HCT116 (cell line): ENCODE measurements around the gene CEP290. TPM values are rescaled to one million over a fixed set of nuclear protein-coding genes. Genes with fewer than 3 reads are reported as not detected.

Experiments
- ATAC-seq: fragments of 200-7000 bp; cut with Tn5 transposase; 2 replicates; pipeline ENCODE4 v1.9.1; 2020; ENCODE audit warnings: mild to moderate bottlenecking, moderate library complexity
- BruUV-seq: library from RNA; stranded (reverse); fragments of 400-500 nt; replicated peaks from 2 replicates; lab custom pipeline; 2021; lab: Mats Ljungman, UMichigan
- CTCF ChIA-PET: fragments of 300-600 bp; sonication (Branson Sonifier 250); formaldehyde crosslinking; loops from one replicate; lab custom pipeline; 2021; ENCODE audit warnings: antibody characterized with exemption; lab: Charles Lee
- POLR2A ChIA-PET: fragments of 300-600, 350-600 bp; sonication (Branson Sonifier 250); formaldehyde crosslinking; loops from one replicate; lab custom pipeline; 2021; ENCODE audit warnings: antibody characterized with exemption; lab: Charles Lee
- RAD21 ChIA-PET, 2 experiments: fragments of 300-600 bp; sonication (Branson Sonifier 250); formaldehyde crosslinking; loops; one replicate each; lab custom pipeline; 2023; ENCODE audit warnings: low total read pairs in 2 of 2; ENCODE audit not compliant: uncharacterized antibody in 2 of 2, unreplicated experiment in 2 of 2, low non-redundant PET in 1 of 2; lab: Charles Lee
- DNase-seq: peaks from one replicate; pipeline ENCODE4 v3.0.0-alpha.2; 2010; ENCODE audit warnings: low read depth, low spot score
- H2AFZ ChIP-seq: fragments of 200-600 bp; shearing (Covaris generic), sonication (generic); 2 replicates; pipeline ENCODE4 v1.6.1; 2017; ENCODE audit warnings: low read depth, mixed run types, mixed read lengths, antibody characterized with exemption, low read length; ENCODE audit not compliant: poor library complexity, severe bottlenecking
- H3K27ac ChIP-seq: 2 replicates; pipeline ENCODE4 v1.5.1; 2012; ENCODE audit warnings: low read depth, low read length
- H3K27me3 ChIP-seq: fragments of 200-600 bp; sonication (generic); 2 replicates; pipeline ENCODE4 v1.6.1; 2016; ENCODE audit warnings: mixed run types, low read length, mixed read lengths; ENCODE audit not compliant: insufficient read depth
- H3K36me3 ChIP-seq, 2 experiments: fragments of 200-500 bp in 1 of 2; fragments of 200-600 bp in 1 of 2; sonication (Bioruptor generic) in 1 of 2; sonication (generic) in 1 of 2; 2 replicates each; pipeline versions ENCODE4 v1.5.1 to v1.6.1; 2014 to 2016; ENCODE audit warnings: low read length in 2 of 2, inconsistent platforms in 1 of 2, mixed read lengths in 1 of 2, mixed run types in 1 of 2; ENCODE audit not compliant: insufficient read depth in 2 of 2, control insufficient read depth in 1 of 2
- H3K4me1 ChIP-seq, 2 experiments: fragments of 200-600 bp in 1 of 2; sonication (generic) in 1 of 2; 2 replicates each; pipeline versions ENCODE4 v1.5.1 to v1.6.1; 2012 to 2017; ENCODE audit warnings: low read length in 2 of 2, inconsistent platforms in 1 of 2, mild to moderate bottlenecking in 1 of 2, mixed read lengths in 1 of 2, mixed run types in 1 of 2, moderate library complexity in 1 of 2; ENCODE audit not compliant: insufficient read depth in 2 of 2, control insufficient read depth in 1 of 2
- H3K4me2 ChIP-seq: fragments of 200-600 bp; sonication (generic); 2 replicates; pipeline ENCODE4 v1.6.1; 2017; ENCODE audit warnings: mixed run types, low read length, mixed read lengths
- H3K4me3 ChIP-seq, 2 experiments: fragments of 200-600 bp in 1 of 2; sonication (generic) in 1 of 2; replicated peaks in 1 of 2; 2 replicates each; pipeline ENCODE4 v1.5.1; 2011 to 2016; ENCODE audit warnings: low read length in 2 of 2, control low read depth in 1 of 2, low read depth in 1 of 2, mild to moderate bottlenecking in 1 of 2, mixed read lengths in 1 of 2, mixed run types in 1 of 2
- H3K79me2 ChIP-seq: fragments of 200-600 bp; sonication (generic); 2 replicates; pipeline ENCODE4 v1.6.1; 2017; ENCODE audit warnings: mild to moderate bottlenecking, mixed run types, low read length, moderate library complexity, mixed read lengths; ENCODE audit not compliant: insufficient read depth
- H3K9ac ChIP-seq: fragments of 200-600 bp; sonication (generic); 2 replicates; pipeline ENCODE4 v1.6.1; 2016; ENCODE audit warnings: low read length, mixed read lengths
- H3K9me2 ChIP-seq: fragments of 200-600 bp; sonication (generic), shearing (Covaris generic); 2 replicates; pipeline ENCODE4 v1.6.1; 2017; ENCODE audit warnings: mixed run types, mild to moderate bottlenecking, moderate library complexity; ENCODE audit not compliant: insufficient read depth
- H3K9me3 ChIP-seq, 2 experiments: fragments of 200-500 bp in 1 of 2; fragments of 200-600 bp in 1 of 2; sonication (Bioruptor generic) in 1 of 2; sonication (generic) in 1 of 2; 2 replicates each; pipeline ENCODE4 v1.6.1; 2014 to 2017; ENCODE audit warnings: low read length in 2 of 2, mixed read lengths in 2 of 2, inconsistent platforms in 1 of 2, low read depth in 1 of 2, mild to moderate bottlenecking in 1 of 2, mixed run types in 1 of 2, moderate library complexity in 1 of 2; ENCODE audit not compliant: control insufficient read depth in 1 of 2, insufficient read depth in 1 of 2
- H4K20me1 ChIP-seq: fragments of 200-600 bp; sonication (generic), shearing (Covaris generic); 2 replicates; pipeline ENCODE4 v1.6.1; 2017; ENCODE audit warnings: mixed run types, mild to moderate bottlenecking, moderate library complexity; ENCODE audit not compliant: insufficient read depth
- ATF3 ChIP-seq: IDR thresholded peaks from 2 replicates; pipeline ENCODE4 v1.6.1; 2012
- CBX3 ChIP-seq: IDR thresholded peaks from 2 replicates; pipeline ENCODE4 v1.6.1; 2012; ENCODE audit warnings: low read depth
- CEBPB ChIP-seq: IDR thresholded peaks from 2 replicates; pipeline ENCODE4 v1.6.1; 2012; ENCODE audit warnings: low read depth
- CTCF ChIP-seq, 3 experiments: fragments of 200-600 bp in 1 of 3; sonication (generic) in 1 of 3; IDR thresholded peaks in 2 of 3; conservative IDR thresholded peaks in 1 of 3; 2 replicates each; pipeline ENCODE4 v1.5.1; 2012 to 2017; ENCODE audit warnings: low read depth in 2 of 3, low read length in 2 of 3, antibody characterized with exemption in 1 of 3, borderline replicate concordance in 1 of 3, control low read depth in 1 of 3, mild to moderate bottlenecking in 1 of 3, mixed read lengths in 1 of 3, mixed run types in 1 of 3, moderate library complexity in 1 of 3; ENCODE audit not compliant: insufficient read depth in 1 of 3
- ELF1 ChIP-seq: IDR thresholded peaks from 2 replicates; pipeline ENCODE4 v1.6.1; 2012; ENCODE audit warnings: low read depth, borderline replicate concordance
- EZH2 ChIP-seq: fragments of 200-600 bp; sonication (generic); IDR thresholded peaks from 2 replicates; pipeline ENCODE4 v1.6.1; 2017; ENCODE audit warnings: antibody characterized with exemption, mixed run types
- EZH2phosphoT487 ChIP-seq: fragments of 200-600 bp; IDR thresholded peaks from 2 replicates; pipeline ENCODE4 v1.6.1; 2018; ENCODE audit warnings: antibody characterized with exemption, borderline replicate concordance
- FOSL1 ChIP-seq: IDR thresholded peaks from 2 replicates; pipeline ENCODE4 v1.6.1; 2012; ENCODE audit warnings: low read depth
- JUND ChIP-seq: IDR thresholded peaks from 2 replicates; pipeline ENCODE4 v1.6.1; 2012
- MAX ChIP-seq: IDR thresholded peaks from 2 replicates; pipeline ENCODE4 v1.6.1; 2012
- POLR2A ChIP-seq: IDR thresholded peaks from 2 replicates; pipeline ENCODE4 v1.7.0; 2011; ENCODE audit warnings: borderline replicate concordance; ENCODE audit not compliant: insufficient read depth, insufficient read length; ENCODE audit errors: extremely low read depth
- POLR2AphosphoS5 ChIP-seq: IDR thresholded peaks from 2 replicates; pipeline ENCODE4 v1.6.1; 2011; ENCODE audit warnings: mild to moderate bottlenecking, low read depth, low read length, moderate library complexity
- RAD21 ChIP-seq: IDR thresholded peaks from 2 replicates; pipeline ENCODE4 v1.6.1; 2012; ENCODE audit warnings: low read depth, mild to moderate bottlenecking
- SIN3A ChIP-seq: IDR thresholded peaks from 2 replicates; pipeline ENCODE4 v1.6.1; 2012; ENCODE audit warnings: low read depth
- SP1 ChIP-seq: IDR thresholded peaks from 2 replicates; pipeline ENCODE4 v1.6.1; 2012; ENCODE audit warnings: low read depth
- SRF ChIP-seq: IDR thresholded peaks from 2 replicates; pipeline ENCODE4 v1.6.1; 2012; ENCODE audit warnings: low read depth
- TCF7L2 ChIP-seq: IDR thresholded peaks from 2 replicates; pipeline ENCODE4 v1.7.0; 2011; ENCODE audit warnings: borderline replicate concordance, inconsistent platforms; ENCODE audit not compliant: insufficient read depth, insufficient read length; ENCODE audit errors: extremely low read depth
- YY1 ChIP-seq: IDR thresholded peaks from 2 replicates; pipeline ENCODE4 v1.6.1; 2011; ENCODE audit warnings: low read length, low read depth, moderate library complexity, mild to moderate bottlenecking; ENCODE audit not compliant: insufficient replicate concordance; ENCODE audit errors: extremely low read depth
- ZFX ChIP-seq: fragments of 450-650 bp; IDR thresholded peaks from 2 replicates; pipeline ENCODE4 v1.6.1; 2017
- ZNF274 ChIP-seq: fragments of 200-500 bp; sonication (Bioruptor generic); IDR thresholded peaks from 2 replicates; pipeline ENCODE4 v1.6.1; 2014; ENCODE audit warnings: mild to moderate bottlenecking, low read depth, low read length, inconsistent platforms
- intact Hi-C: fragments of 100-400 bp; cut with micrococcal nuclease; formaldehyde crosslinking; loops from 2 replicates; pipeline ENCODE4 v1.10.0; 2022
- total RNA-seq: library from RNA; stranded (reverse); gene quantifications from one replicate; pipeline ENCODE4 v1.2.1, GENCODE V29; 2021; ENCODE audit not compliant: unreplicated experiment

The CEP290 gene
- total RNA-seq, 1 experiment from 2014 or later, result 13.6 TPM

- Histone ChIP-seq H2AFZ (no peak overlapping the region), H3K27ac (peak overlapping the region; percentile 17; the same call in 1 of the 2 replicates), H3K27me3 (no peaks in the 10 kb centered on the region), H3K9me2 (no peaks in the 10 kb centered on the region), H3K4me2 (peak overlapping the region; percentile 88), H3K4me3 (peak overlapping the region; percentile 74 to 76), H3K4me1 (peaks cover 3 to 12% of the 10 kb centered on the region in 2 experiments; a peak in 3 of 4 replicates), H3K36me3 (peaks cover 0 to 9% of the 10 kb centered on the region in 2 experiments; a peak in 2 of 4 replicates), H3K9ac (peak overlapping the region; percentile 90), H4K20me1 (peaks cover 5% of the 10 kb centered on the region; the same call in 1 of the 2 replicates), H3K9me3 (no peaks in the 10 kb centered on the region), H3K79me2 (peaks cover 55% of the 10 kb centered on the region)
- no peak for TF ChIP-seq CEBPB
- 0 out of 2 replicates have a peak, but pooled peaks have one; percentile 36 for TF ChIP-seq ZFX
- no TSS peak for BruUV-seq
- ChIA-PET POLR2A (no interaction called here), RAD21 (no interaction called here), CTCF (no interaction called here)
- intact Hi-C loops, result no loop called here
- ATAC-seq (peak; percentile 18), DNase-seq (no peak)
Observed at GRCh38 chr12:88035907-88036289, 106.0 kb downstream of the CEP290 start.

GRCh38 chr12:88035271-88035906, 106.5 kb downstream of the CEP290 start:
- POLR2A ChIA-PET, result interaction anchor here (0.6 kb wide), 2 partner anchors 8 to 31 kb away, joined by 3 read pairs; no protein-coding TSS in a partner anchor
- H3K4me2 ChIP-seq, result peak overlapping the region; percentile 88
- peaks cover 0 to 7% of the 10 kb centered on the region in 2 experiments; a peak in 1 of 4 replicates for H3K36me3 ChIP-seq
- no TSS peak for BruUV-seq
- no peaks in the 10 kb centered on the region for H3K9me3 ChIP-seq
- H4K20me1 ChIP-seq, result peaks cover 5% of the 10 kb centered on the region; the same call in 1 of the 2 replicates
- RAD21 ChIA-PET, result no interaction called here
- ATAC-seq (peak; percentile 99), DNase-seq (peak; percentile 68)
- peak overlapping the region; percentile 90 for H3K9ac ChIP-seq
- no peaks in the 10 kb centered on the region for H3K9me2 ChIP-seq
- CTCF ChIA-PET, result no interaction called here
- H3K4me1 ChIP-seq, result peaks cover 3 to 12% of the 10 kb centered on the region in 2 experiments; a peak in 3 of 4 replicates
- peak overlapping the region; percentile 90 for H2AFZ ChIP-seq
- H3K27ac ChIP-seq, result peak overlapping the region; percentile 17; the same call in 1 of the 2 replicates
- H3K79me2 ChIP-seq, result peaks cover 50% of the 10 kb centered on the region
- H3K27me3 ChIP-seq, result no peaks in the 10 kb centered on the region
- H3K4me3 ChIP-seq, result peak overlapping the region; percentile 74 to 76
- intact Hi-C loops, result no loop called here
- TF ChIP-seq POLR2AphosphoS5 (peak; percentile 97), TCF7L2 (no peak), ZNF274 (no peak), MAX (peak; percentile 78), RAD21 (no peak), CTCF (IDR thresholded peaks at IDR 0.05 in 2 of 3, conservative IDR thresholded peaks at IDR 0.05 in 1 of 3; ENCODE audit: borderline replicate concordance in 1 of 3, insufficient read depth in 1 of 3, low read depth in 2 of 3, low read length in 2 of 3) (no peak), CEBPB (no peak), EZH2phosphoT487 (no peak), SP1 (peak; percentile 27), SRF (no peak), JUND (no peak), YY1 (peak; percentile 73), CBX3 (peak; percentile 30; the same call in 1 of the 2 replicates), POLR2A (peak; percentile 91), EZH2 (no peak), ATF3 (no peak), SIN3A (peak; percentile 58), ELF1 (peak; percentile 71), FOSL1 (no peak)
